ENCODE results near the gene VARS2. TPM values are rescaled to one million over a fixed set of nuclear protein-coding genes. Genes with fewer than 3 reads are reported as not detected.

The VARS2 gene
- polyA plus RNA-seq, 3 donors: 14.2 to 25.3 (median 20.9) TPM

DNA sequence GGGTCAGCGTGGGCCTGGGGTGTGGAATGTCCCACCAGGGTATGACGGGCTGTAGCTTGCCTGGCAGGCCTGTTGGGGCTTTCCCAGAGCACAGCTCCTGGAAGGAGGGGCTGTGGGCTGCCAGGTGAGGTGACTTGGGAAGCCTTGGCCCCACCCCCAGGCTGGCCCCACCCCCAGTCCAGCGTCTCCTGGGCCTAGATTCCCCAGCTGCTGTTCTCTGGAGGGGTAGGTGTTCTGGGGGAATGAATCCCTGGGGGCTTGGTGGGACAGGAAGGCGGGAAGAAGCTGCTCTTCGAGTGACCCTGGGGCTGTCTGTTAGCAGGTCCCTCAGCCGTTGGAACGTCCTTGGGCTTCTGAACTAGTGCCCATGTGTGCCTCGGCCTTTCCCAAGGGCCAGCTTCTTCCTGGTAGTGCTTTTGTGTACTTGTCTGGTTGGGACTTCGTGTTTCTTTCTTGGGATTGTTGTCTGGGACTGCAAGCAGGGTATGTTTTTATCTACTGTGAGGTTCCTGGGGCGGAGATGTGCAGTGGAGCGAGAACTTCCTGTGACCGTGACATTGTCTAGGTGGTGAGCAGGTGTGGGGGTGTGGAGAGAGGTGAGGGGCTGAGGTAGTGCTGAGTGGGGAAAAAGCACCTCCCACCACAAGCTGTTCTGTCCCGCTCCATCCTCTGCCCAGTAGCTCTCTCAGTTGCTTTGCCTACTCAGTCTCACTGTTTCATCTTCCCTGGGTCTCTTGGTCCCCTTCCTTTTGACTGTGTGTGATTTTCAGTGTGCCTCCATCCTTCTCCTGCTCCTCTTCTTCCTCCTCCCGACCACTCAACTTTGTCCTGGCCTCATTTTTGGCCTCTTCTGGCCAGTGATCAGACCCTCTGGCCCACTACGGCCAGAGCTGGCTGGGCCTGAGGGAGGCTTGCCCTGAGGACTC is 31.0 kb upstream of the VARS2 start:
- no peak overlapping the region for H3K27ac ChIP-seq (ENCODE audit: low read depth, low read length)
- WGBS, 3 donors: 19 to 71% (median 57%) methylated on average over 15 of the region's 15 CpGs

DNA sequence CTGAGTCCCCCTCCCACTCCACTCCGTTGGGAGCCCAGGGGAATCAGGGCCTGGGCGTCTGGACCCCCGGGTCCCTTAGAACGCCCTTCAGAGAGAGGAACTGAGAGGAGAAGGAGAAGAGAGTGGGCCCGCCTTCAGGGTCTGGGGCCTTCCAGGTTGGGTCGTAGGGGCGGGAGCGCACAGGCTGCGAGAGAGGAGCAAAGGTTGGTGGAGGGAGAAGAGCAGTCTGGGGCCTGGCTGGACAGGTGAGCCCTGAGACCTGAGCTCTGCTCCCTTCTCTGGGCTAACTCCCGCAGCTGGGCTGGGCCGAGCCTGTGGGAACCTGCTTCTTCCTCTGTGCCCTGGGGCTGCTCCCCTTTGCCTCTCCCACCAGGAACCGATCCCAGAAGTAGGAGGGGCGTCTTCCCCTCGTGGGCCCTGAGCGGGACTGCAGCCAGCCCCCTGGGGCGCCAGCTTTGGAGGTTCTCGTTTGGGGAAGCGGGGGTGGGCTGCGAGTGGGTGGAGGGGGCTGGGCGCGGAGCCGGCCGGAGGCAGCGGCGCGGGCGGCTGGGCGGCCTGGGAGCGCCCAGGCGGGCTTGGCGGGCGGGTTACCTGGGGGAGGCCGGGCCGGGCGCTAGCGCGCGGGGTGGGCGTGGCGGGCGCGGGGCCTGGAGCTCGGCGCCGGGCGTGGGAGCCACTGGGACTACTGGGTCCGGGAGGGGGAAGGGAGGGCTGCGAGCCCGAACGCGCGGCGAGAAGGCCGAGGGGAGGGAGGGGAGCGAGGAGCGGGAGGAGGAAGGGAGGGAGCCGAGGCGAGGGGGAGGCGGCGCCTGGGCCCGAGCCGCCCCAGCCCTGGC is 30.1 kb upstream of the VARS2 start, which contains the start of gene DDR1:
Gene DDR1, plus strand, starts transcription at position 835 of the 836 bp plus-strand sequence. CDS start 4,211 bp downstream, outside the sequence.
- H3K27ac ChIP-seq (ENCODE audit: low read depth, low read length): no peak within 1 kb of the TSS
- WGBS, 3 donors: 5 to 14% (median 12%) methylated on average over 36 to 60 of the region's 62 CpGs

DNA sequence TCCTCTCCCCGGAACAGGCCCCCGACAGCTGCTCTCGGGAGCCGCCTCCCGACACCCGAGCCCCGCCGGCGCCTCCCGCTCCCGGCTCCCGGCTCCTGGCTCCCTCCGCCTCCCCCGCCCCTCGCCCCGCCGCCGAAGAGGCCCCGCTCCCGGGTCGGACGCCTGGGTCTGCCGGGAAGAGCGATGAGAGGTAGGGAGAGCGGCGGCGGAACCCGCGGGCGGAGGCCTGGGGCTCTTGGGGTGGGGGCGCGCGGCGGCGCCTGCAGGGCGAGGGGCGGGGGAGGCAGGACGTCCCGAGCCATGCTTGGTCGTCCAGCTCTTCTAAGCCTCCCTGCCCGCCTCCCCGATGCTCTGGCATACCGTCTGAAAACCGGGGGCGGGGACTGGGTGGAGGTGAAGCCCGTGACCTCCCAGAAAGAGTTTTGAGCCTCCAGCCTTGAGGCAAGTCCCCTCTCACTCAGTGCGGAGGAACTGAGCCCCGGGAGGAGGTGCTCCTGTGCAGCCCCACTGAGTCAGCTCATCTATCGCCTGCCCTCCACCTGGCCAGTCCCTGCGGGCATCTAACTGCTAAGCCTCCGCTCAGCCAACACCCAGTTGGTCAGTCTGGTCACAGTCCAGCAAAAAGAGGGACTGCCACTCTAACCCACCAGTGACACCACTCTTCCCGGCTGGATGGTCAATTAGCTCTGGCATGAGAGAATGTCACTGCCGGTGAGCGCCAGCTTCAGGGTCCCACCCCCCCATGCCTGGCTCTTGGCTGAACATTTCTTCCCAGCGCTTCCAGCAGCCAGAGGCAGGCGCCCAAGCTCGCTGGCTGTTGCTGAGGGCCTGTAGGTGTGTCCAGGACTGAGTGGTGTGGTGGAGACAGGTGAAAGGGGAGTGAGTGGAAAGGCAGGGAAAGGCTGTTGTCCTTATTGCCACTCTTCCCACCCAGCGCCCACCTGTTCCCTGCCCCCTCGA is 29.2 kb upstream of the VARS2 start:
- WGBS, 3 donors: 2 to 7% (median 6%) methylated on average over 37 to 59 of the region's 59 CpGs
- H3K27ac ChIP-seq (ENCODE audit: low read depth, low read length): no peak overlapping the region

DNA sequence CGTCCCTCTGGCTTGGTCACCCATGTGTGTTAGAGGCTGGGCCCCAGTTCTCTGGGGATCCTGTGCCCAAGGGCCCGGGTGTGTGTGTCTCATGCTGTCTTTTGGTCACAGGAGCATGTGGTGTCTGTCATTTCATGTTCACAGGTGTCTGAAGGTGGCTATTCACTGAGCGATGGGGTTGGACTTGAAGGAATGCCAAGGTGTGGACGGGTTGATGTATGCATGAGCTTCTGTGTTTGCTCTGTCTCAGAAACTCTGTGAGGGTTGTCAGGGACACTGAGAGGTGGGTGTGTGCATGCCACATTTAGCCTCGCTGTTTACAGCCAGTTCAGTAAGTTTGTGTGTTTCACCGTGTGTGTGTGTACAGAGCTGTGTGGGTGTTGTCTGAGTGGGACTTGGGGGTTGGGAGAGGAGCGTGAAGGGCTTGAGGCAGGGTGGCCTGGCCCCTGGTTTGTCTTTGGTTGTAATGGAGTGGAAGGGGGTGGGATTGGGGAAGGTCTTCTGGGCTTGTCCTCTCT is 28.5 kb upstream of the VARS2 start:
- no peak overlapping the region for H3K27ac ChIP-seq (ENCODE audit: low read depth, low read length)
- 12 to 52% (median 47%) methylated on average over 7 of the region's 7 CpGs for WGBS, 3 donors

DNA sequence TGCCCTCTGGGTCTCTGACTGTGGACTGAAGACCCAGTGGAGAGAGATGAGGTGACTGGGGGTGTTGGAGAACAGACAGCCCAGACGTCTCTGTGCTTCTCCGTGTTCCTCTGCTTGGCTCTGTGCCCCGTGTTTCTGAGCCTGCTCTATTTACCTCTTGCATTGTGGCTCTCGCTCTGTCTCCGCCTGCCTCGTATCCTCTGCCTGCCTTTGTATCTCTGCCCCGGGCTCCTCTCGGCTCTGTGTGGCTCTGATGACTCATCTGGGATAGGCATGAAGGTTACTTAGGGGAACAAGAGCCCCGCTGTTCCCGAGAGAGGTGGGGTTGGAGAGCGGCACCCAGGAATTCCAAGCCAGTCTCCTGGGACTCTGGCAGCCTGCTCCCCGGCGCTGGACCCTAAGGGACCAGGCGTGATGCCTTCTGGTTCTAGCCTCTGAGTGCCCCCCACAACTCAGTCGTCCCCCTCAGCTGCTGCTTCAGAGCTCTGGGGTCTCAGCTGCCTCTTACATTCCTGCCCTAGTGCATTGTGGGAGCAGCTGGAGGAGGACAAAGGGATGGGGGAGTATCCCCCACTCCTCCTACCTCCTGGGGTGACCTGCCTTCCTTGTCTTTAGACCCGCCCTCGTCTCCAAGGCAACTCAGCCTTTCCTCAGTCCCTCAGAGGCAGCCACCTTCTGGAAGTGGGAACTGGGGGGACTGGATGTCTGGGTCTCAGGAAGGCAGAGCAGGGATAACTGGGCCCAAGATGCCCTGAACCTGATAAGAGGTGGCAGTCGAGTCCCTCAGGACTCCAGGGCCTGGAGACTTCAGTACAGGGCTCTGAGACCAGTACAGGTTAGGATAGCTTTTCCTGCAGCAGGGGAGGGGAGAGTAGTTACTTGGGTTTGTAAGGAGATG is 27.8 kb upstream of the VARS2 start:
- WGBS, 3 donors: 20 to 43% (median 43%) methylated on average over 18 of the region's 18 CpGs
- no peak overlapping the region for H3K27ac ChIP-seq (ENCODE audit: low read depth, low read length)

DNA sequence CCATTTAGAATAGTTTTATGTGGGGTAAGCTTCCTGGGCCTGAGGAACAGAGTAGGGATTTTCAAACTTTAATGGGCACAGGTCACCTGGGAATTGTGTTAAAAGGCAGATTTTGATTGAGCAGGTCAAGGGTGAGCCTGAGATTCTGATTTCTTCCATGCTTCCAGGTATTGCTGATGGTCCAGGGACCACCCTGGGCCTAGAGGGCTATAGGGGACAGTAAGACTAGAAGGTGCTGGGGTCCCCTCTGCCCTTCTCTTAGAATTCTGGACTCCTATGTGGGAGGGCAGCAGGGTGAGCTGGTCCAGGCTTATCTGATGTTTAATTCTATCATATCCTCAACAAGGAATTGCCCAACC is 27.2 kb upstream of the VARS2 start:
- H3K27ac ChIP-seq (ENCODE audit: low read depth, low read length): no peak overlapping the region

DNA sequence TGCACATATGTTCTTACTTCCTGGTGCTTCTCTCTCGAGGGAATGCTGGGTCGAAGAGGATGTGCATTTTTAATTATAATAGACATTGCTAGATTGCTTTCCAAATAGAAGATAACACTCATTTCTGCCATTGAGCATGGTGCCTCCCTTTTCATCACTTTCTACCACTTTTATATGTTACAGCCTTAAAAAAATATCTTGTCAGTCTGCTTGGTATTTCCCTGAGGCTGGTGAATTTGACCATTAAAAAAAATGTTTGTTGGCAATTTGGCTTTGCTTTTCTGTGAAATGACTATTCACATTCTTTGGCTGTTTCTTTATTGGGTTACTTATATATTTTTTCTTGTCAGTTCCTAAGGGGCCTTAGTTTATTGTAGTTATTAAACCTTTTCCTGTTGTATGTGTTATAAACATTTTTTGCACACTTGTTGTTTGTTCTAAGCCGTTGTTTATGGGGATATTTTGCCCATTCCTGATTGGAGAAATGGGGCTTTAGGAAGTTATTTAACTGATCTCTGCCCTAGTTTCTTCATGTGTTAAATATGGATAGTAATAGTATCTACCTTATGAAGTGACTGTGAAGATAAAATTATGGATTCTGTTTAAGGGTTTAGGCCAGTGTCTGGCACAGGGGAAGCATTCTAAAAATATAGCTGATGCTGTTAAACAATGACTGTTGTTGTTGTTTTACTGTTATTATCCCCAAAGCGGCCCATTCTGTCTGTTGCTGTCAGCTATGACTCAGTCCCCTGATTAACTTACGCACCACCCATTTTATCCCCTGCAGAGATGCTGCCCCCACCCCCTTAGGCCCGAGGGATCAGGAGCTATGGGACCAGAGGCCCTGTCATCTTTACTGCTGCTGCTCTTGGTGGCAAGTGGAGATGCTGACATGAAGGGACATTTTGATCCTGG is 25.9 kb upstream of the VARS2 start:
- WGBS, 3 donors: 54 to 75% (median 73%) methylated on average over 6 of the region's 6 CpGs
- H3K27ac ChIP-seq (ENCODE audit: low read depth, low read length): no peak overlapping the region

DNA sequence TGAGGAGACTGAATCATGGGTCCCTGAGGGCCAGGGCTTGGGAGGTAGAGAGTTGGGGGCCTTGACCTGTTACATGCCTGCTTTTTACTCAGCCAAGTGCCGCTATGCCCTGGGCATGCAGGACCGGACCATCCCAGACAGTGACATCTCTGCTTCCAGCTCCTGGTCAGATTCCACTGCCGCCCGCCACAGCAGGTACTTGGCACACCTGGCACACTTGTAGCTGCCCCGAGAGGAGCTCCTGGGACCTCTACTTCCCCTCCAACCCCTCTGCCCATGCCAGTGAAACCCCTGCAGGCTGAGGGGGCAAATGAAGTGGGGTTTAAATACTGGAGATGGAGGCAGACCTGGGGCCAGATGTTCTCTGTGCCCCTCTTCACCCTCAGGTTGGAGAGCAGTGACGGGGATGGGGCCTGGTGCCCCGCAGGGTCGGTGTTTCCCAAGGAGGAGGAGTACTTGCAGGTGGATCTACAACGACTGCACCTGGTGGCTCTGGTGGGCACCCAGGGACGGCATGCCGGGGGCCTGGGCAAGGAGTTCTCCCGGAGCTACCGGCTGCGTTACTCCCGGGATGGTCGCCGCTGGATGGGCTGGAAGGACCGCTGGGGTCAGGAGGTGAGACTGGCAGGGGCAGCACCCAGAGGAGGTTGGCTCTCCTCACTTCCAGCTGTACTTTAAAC is 25.1 kb upstream of the VARS2 start:
- WGBS, 3 donors: 91 to 94% (median 92%) methylated on average over 18 of the region's 18 CpGs
- H3K27ac ChIP-seq (ENCODE audit: low read depth, low read length): no peak overlapping the region

DNA sequence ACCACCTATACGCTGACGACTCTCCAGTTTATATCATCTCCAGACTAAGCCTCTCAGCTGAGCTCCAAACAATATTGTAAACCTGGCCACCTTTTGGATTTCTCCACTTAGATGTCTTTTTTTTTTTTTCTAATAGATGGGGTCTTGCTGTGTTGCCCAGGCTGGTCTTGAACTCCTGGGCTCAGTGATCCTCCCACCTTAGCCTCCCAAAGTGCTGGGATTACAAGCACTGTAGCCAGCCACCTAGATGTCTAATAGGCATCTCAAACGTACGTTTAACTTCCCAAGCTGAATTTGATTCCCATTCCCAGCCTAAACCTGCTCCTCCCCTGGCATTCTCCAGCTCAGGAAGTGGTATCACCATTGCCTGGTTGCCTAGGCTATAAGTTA is 24.5 kb upstream of the VARS2 start:
- WGBS, 3 donors: 78 to 82% (median 81%) methylated on average over 4 of the region's 4 CpGs
- H3K27ac ChIP-seq (ENCODE audit: low read depth, low read length): no peak overlapping the region

DNA sequence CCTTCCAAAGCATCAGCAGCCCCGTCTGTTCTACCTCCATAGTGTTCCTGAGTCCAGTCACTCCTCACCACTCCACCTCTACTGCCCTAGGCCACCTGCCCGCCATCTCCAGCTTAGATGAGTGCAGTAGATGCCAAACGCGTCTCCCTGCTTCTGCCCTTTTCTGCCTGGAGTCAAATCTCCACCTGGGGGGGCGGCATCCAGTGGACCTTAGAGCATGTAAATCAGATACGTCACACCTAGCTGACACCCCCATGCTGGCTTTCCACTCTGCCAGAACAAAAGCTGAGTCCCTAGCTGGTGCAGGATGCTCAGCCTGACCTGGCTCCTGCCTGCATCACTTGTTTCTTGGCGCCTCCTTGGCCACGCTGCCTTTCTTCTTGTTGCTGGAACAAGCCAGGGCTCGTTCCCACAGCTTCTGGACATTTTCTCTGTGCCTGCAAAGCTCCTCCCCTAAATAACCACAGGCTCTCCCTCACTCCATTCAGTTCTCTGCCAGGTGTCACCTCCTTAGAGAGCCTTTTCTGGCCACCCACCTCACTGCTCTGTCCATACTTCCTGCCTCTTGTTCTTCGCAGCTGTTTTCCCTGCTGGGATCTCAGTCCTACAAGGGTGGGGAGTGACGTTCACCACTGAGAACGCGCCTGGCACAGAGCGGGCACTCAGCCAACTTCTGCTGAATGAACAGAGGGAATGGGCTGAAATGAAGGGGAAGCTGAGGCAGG is 24.0 kb upstream of the VARS2 start:
- H3K27ac ChIP-seq (ENCODE audit: low read depth, low read length): no peak overlapping the region
- WGBS, 3 donors: 80 to 83% (median 83%) methylated on average over 14 of the region's 14 CpGs

DNA sequence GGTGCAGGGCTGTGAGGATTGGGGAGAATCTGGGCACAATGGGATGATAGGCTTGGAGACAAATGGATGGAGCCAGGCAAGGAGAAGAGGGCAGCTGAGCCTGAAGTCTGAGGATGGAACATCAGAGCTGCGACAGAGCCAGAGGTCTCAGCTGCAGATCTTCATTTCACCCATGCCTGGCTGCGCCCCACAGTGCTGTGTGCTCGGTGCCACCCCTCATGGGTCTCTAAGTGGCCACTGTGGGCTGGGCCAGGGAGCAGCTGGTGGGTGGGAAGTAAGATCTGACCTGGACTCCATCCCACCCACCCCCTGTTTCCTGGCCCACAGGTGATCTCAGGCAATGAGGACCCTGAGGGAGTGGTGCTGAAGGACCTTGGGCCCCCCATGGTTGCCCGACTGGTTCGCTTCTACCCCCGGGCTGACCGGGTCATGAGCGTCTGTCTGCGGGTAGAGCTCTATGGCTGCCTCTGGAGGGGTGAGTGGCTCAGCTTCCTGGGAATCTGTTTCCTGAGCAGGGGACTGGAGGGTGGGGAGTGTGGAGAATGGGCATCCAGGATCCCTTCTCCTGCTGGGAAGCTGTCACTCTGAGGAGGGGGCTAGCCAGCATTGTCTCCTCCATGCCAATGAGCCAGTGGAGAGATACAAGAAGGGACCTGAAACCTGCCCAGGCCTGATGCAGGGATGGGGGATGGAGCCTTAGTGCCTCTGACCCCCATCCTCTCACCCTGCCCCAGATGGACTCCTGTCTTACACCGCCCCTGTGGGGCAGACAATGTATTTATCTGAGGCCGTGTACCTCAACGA is 23.2 kb upstream of the VARS2 start:
- WGBS, 3 donors: 86 to 93% (median 86%) methylated on average over 12 of the region's 12 CpGs
- no peak overlapping the region for H3K27ac ChIP-seq (ENCODE audit: low read depth, low read length)

DNA sequence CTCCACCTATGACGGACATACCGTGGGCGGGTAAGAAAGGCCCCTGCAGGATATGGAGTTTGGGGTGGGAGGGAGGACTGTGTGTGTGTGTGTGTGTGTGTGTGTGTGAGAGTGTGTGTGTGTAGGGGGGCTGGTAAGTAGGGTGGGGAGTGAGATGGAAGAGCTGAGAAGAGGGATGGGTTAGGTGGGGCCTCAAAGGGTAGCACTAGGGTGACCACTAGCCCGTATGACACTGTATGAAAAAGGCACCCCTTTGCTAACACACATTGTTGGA is 22.7 kb upstream of the VARS2 start:
- H3K27ac ChIP-seq (ENCODE audit: low read depth, low read length): no peak overlapping the region
- 88 to 95% (median 89%) methylated on average over 4 of the region's 4 CpGs for WGBS, 3 donors

DNA sequence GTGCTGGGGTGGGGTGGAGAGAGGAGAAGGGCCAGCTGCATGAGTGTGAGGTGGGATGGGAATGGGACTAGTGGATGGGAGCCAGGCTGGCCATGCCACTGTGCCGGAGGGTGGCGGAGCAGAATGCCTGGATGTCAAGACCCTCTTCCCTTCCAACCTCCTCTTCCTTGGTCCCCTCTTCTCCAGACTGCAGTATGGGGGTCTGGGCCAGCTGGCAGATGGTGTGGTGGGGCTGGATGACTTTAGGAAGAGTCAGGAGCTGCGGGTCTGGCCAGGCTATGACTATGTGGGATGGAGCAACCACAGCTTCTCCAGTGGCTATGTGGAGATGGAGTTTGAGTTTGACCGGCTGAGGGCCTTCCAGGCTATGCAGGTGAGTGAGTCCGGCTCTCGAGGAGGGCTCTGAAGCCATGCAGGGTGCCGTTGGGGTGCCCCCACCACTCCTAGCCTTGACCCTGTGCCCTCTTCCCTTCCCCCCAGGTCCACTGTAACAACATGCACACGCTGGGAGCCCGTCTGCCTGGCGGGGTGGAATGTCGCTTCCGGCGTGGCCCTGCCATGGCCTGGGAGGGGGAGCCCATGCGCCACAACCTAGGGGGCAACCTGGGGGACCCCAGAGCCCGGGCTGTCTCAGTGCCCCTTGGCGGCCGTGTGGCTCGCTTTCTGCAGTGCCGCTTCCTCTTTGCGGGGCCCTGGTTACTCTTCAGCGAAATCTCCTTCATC is 22.1 kb upstream of the VARS2 start:
- H3K27ac ChIP-seq (ENCODE audit: low read depth, low read length): no peak overlapping the region
- 77 to 88% (median 84%) methylated on average over 21 of the region's 21 CpGs for WGBS, 3 donors

DNA sequence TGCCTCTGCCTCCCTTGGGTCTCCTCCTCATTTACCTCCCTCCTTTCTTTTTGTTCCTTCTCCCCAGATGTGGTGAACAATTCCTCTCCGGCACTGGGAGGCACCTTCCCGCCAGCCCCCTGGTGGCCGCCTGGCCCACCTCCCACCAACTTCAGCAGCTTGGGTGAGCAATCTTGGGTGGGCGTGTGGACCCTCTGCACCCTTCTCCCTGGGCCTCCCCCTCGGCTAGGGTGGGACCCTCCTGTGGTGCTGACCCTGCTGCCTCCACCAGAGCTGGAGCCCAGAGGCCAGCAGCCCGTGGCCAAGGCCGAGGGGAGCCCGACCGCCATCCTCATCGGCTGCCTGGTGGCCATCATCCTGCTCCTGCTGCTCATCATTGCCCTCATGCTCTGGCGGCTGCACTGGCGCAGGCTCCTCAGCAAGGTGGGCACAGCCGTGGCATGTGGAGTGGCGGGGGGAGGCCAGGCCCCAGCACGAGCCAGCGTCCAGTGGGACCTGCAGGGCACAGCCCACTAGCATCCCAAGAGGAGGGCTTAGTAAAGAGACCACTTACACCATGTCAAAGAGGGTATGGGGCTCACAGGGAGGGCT is 20.9 kb upstream of the VARS2 start:
- 87 to 90% (median 89%) methylated on average over 15 to 16 of the region's 16 CpGs for WGBS, 3 donors
- H3K27ac ChIP-seq (ENCODE audit: low read depth, low read length): no peak overlapping the region

Measured in adipose tissue (tissue), 3 donors.